GM12878 (cell line): Measurements from ENCODE around the gene ECHDC1. TPM values are rescaled to one million over a fixed set of nuclear protein-coding genes. Genes with fewer than 3 reads are reported as not detected.

ENCODE experiments used
- ATAC-seq: fragments of 200-7000 bp; cut with Tn5 transposase; 3 replicates; pipeline ENCODE4 v1.9.1; 2020; ENCODE audit warnings: mild to moderate bottlenecking, moderate library complexity
- BruUV-seq: library from RNA; stranded (reverse); fragments of 400-500 nt; replicated peaks from 2 replicates; lab custom pipeline; 2021; lab: Mats Ljungman, UMichigan
- CTCF ChIA-PET: fragments of 300-600 bp; sonication (Branson Sonifier 250); formaldehyde crosslinking; extraction: SDS; loops from one replicate; lab custom pipeline; 2021; ENCODE audit warnings: inconsistent platforms; lab: Yijun Ruan, JAX
- POLR2A ChIA-PET: fragments of 350-600 bp; formaldehyde crosslinking; extraction: SDS; loops from one replicate; lab custom pipeline; 2021; ENCODE audit warnings: inconsistent platforms; lab: Charles Lee
- RAD21 ChIA-PET: fragments of 300-600 bp; sonication (Branson Sonifier 250); formaldehyde crosslinking; loops from one replicate; lab custom pipeline; 2023; ENCODE audit warnings: antibody characterized with exemption; ENCODE audit not compliant: unreplicated experiment; lab: Charles Lee
- SMC1A ChIA-PET: fragments of 300-600 bp; sonication (Branson Sonifier 250); formaldehyde crosslinking; loops from one replicate; lab custom pipeline; 2023; ENCODE audit not compliant: unreplicated experiment, uncharacterized antibody; lab: Charles Lee
- DNase-seq: peaks from one replicate; pipeline ENCODE4 v3.0.0-alpha.2; 2011; ENCODE audit warnings: low read depth, low spot score
- FAIRE-seq: peaks from 3 replicates; lab custom pipeline; 2011; peaks lifted over from hg19 to GRCh38; lab: Jason Lieb, UNC
- H2AFZ ChIP-seq: 2 replicates; pipeline ENCODE4 v1.6.0; 2011; ENCODE audit warnings: low read depth, low read length, control low read depth; ENCODE audit not compliant: control insufficient read depth
- H3K27ac ChIP-seq: 2 replicates; pipeline ENCODE4 v1.5.1; 2011; ENCODE audit warnings: control low read depth; ENCODE audit not compliant: control insufficient read depth, insufficient read depth
- H3K27me3 ChIP-seq, 2 experiments: replicated peaks in 1 of 2; 2 replicates each; pipeline versions ENCODE4 v1.6.0 to v1.6.1; 2011; ENCODE audit warnings: low read length in 1 of 2; ENCODE audit not compliant: control insufficient read depth in 2 of 2, insufficient read depth in 2 of 2
- H3K36me3 ChIP-seq, 2 experiments: 2 replicates each; pipeline ENCODE4 v1.5.1; 2011; ENCODE audit warnings: low read length in 1 of 2; ENCODE audit not compliant: control insufficient read depth in 2 of 2, insufficient read depth in 2 of 2
- H3K4me1 ChIP-seq: 2 replicates; pipeline ENCODE4 v1.6.1; 2011; ENCODE audit warnings: mild to moderate bottlenecking, low read length, moderate library complexity, mixed read lengths; ENCODE audit not compliant: control insufficient read depth, insufficient read depth
- H3K4me2 ChIP-seq: 2 replicates; pipeline ENCODE4 v1.6.0; 2011; ENCODE audit warnings: control low read depth; ENCODE audit not compliant: control insufficient read depth, insufficient read depth
- H3K4me3 ChIP-seq: fragments of 200-600 bp; sonication (generic); 2 replicates; pipeline ENCODE4 v1.5.1; 2016
- H3K79me2 ChIP-seq: 2 replicates; pipeline ENCODE4 v1.6.0; 2011; ENCODE audit warnings: low read length; ENCODE audit not compliant: control insufficient read depth, insufficient read depth
- H3K9ac ChIP-seq: 2 replicates; pipeline ENCODE4 v1.8.0; 2011; ENCODE audit warnings: low read length, control low read depth, mixed read lengths; ENCODE audit not compliant: control insufficient read depth, insufficient read depth
- H3K9me3 ChIP-seq: replicated peaks from 3 replicates; pipeline ENCODE4 v1.5.1; 2011; ENCODE audit warnings: mild to moderate bottlenecking, low read length; ENCODE audit not compliant: control insufficient read depth, insufficient read depth
- H4K20me1 ChIP-seq: 2 replicates; pipeline ENCODE4 v1.6.0; 2011; ENCODE audit not compliant: control insufficient read depth, insufficient read depth
- ASH2L ChIP-seq: fragments of 300-600, 200-600 bp; sonication (generic); IDR thresholded peaks from 2 replicates; pipeline ENCODE4 v1.6.1; 2017; ENCODE audit warnings: low read depth, mild to moderate bottlenecking, borderline replicate concordance
- CBX3 ChIP-seq: fragments of 200-600 bp; sonication (generic); IDR thresholded peaks from 2 replicates; pipeline ENCODE4 v1.6.1; 2016; ENCODE audit warnings: low read depth, borderline replicate concordance
- CREM ChIP-seq: IDR thresholded peaks from 2 replicates; pipeline ENCODE4 v1.6.1; 2014; ENCODE audit warnings: antibody characterized with exemption, low read depth
- ESRRA ChIP-seq: IDR thresholded peaks from 2 replicates; pipeline ENCODE4 v1.6.1; 2012; ENCODE audit warnings: mild to moderate bottlenecking, low read length, improper control_type of control experiment
- LARP7 ChIP-seq: fragments of 450-650 bp; IDR thresholded peaks from 2 replicates; pipeline ENCODE4 v1.6.1; 2017; ENCODE audit warnings: mild to moderate bottlenecking
- WGBS: methylation state at CpG from one replicate; pipeline ENCODE4 v1.1.6; 2016; ENCODE audit warnings: low lambda C conversion rate; ENCODE audit not compliant: insufficient replicate concordance, insufficient coverage; ENCODE audit errors: missing lambda C conversion rate; 5-methylcytosine and 5-hydroxymethylcytosine counted together
- in situ Hi-C: fragments of 300-500 bp; cut with MboI; formaldehyde crosslinking; loops from 9 replicates; pipeline ENCODE4 v1.14.3; 2018; ENCODE audit warnings: mixed read lengths
- intact Hi-C: fragments of 100-400 bp; cut with micrococcal nuclease; formaldehyde crosslinking; loops from one replicate; pipeline ENCODE4 v1.14.2; 2022; ENCODE audit not compliant: unreplicated experiment
- polyA plus RNA-seq, 11 experiments: library from polyadenylated mRNA; depleted of rRNA in 4 of 11; unstranded in 6 of 11; stranded (reverse) in 5 of 11; fragments of >200 nt; fragmentation: Nextera tagmentation in 4 of 11; fragmentation: Illumina TruSeq in 1 of 11; extraction: Ambion mirVana in 4 of 11; extraction: Trizol in 1 of 11; gene quantifications; 1 replicate in 1 of 11; 2 replicates in 10 of 11; pipeline versions ENCODE4 v1.2.1 to v1.2.3, GENCODE V29; 2011 to 2016; ENCODE audit warnings: inconsistent platforms in 2 of 11, missing spikeins in 2 of 11, low read depth in 1 of 11
- total RNA-seq, 4 experiments: library from RNA; depleted of rRNA in 3 of 4; stranded (reverse); fragments of >200 nt in 3 of 4; fragmentation: Illumina TruSeq in 1 of 4; extraction: Trizol in 1 of 4; gene quantifications; 2 replicates each; pipeline versions ENCODE4 v1.2.1 to v1.2.3, GENCODE V29; 2013 to 2021
- TF ChIP-seq, protein P1 (sequence below): IDR thresholded peaks from 2 replicates; pipeline ENCODE4 v1.6.1; 2011; ENCODE audit warnings: borderline replicate concordance, low read depth, mild to moderate bottlenecking, moderate library complexity, low read length; ENCODE audit not compliant: insufficient read depth, poor library complexity, severe bottlenecking

Gene ECHDC1
- total and polyA plus RNA-seq, 10 of the 15 experiments (the other 5 are each of a cell fraction or from before 2014, with no cell fraction given), result 46.2 to 111 (median 70.7) TPM

DNA sequence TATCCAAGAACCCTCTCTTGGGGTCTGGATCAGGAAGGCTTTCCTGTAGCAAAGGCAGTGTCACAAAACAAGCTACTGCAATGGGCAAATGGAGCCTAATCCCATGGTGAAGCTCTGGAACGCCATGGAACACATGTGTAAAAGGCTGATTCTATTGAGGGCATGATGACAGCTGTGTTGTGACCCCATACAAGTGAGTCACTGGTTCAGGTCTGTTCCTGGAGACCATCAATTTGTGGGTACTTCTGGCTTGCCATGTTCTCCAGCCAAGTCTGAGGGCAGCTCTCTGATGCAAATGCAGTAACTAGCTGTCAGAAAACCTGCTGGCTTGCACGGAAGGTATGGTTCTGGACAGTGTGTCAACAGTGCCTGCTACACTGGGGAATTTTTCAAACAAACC is 33.3 kb upstream of the ECHDC1 start (continued):
- TF ChIP-seq LARP7 (no peak), ASH2L (no peak)

DNA sequence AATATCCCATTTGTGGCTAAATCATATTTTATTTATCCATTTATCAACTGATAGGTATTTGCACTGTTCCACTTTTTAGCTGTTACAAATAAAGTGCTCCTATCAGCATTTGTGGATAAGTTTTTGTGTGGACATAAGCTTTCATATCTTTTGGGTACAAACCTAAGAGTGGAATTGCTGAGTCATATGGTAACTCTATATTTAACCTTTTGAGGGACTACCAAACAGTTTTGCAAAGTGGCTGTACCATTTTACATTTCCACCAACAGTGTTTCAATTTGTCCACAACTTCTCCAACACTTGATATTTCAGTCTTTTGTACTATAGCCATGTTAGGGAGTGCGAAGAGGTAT is 23.6 kb upstream of the ECHDC1 start:
- no peak overlapping the region for H3K27ac ChIP-seq
- H3K4me3 ChIP-seq, result no peak overlapping the region
- no peak for FAIRE-seq
- no TSS peak for BruUV-seq
- no peaks in the 10 kb centered on the region for H3K79me2 ChIP-seq
- H4K20me1 ChIP-seq, result no peaks in the 10 kb centered on the region
- WGBS, result 95% methylated on average over 1 of the region's 1 CpG
- RAD21 ChIA-PET, result no interaction called here
- no peaks in the 10 kb centered on the region for H3K27me3 ChIP-seq
- in situ Hi-C loops, result no loop called here
- no peak overlapping the region for H3K9ac ChIP-seq
- no peak for DNase-seq
- intact Hi-C loops, result no loop called here
- no peaks in the 10 kb centered on the region for H3K36me3 ChIP-seq
- CTCF ChIA-PET, result no interaction called here
- H3K4me1 ChIP-seq, result no peaks in the 10 kb centered on the region
- H3K4me2 ChIP-seq, result no peak overlapping the region
- SMC1A ChIA-PET, result interaction anchor here (1.0 to 1.3 kb wide), 2 partner anchors 9 to 23 kb away, joined by 3 read pairs; no protein-coding TSS in a partner anchor
- no peak for ATAC-seq
- no peak for TF ChIP-seq CREM
- TF ChIP-seq ESRRA, result no peak
- TF ChIP-seq CBX3, result no peak
- TF ChIP-seq, protein P1, sequence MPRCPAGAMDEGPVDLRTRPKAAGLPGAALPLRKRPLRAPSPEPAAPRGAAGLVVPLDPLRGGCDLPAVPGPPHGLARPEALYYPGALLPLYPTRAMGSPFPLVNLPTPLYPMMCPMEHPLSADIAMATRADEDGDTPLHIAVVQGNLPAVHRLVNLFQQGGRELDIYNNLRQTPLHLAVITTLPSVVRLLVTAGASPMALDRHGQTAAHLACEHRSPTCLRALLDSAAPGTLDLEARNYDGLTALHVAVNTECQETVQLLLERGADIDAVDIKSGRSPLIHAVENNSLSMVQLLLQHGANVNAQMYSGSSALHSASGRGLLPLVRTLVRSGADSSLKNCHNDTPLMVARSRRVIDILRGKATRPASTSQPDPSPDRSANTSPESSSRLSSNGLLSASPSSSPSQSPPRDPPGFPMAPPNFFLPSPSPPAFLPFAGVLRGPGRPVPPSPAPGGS, result no peak
- H3K9me3 ChIP-seq, result no peaks in the 10 kb centered on the region
- H2AFZ ChIP-seq, result no peak overlapping the region
- POLR2A ChIA-PET, result no interaction called here
